HFFc6 (cell line): ENCODE results near the gene MED13L. TPM values are rescaled to one million over a fixed set of nuclear protein-coding genes. Genes with fewer than 3 reads are reported as not detected.
A peak's percentile ranks its signal among the peaks of the same experiment; 100 is the strongest.

Experiments
- DNase-seq: peaks from one replicate; pipeline ENCODE4 v3.0.0-alpha.2; 2018
- H3K27ac Mint-ChIP-seq: 2 replicates; pipeline ENCODE4 v1.8.0; 2020; ENCODE audit warnings: mild to moderate bottlenecking, mixed read lengths
- H3K27me3 Mint-ChIP-seq: 2 replicates; pipeline ENCODE4 v1.8.0; 2021; ENCODE audit warnings: mild to moderate bottlenecking, moderate library complexity, mixed read lengths; ENCODE audit not compliant: insufficient read depth
- H3K36me3 Mint-ChIP-seq: 2 replicates; pipeline ENCODE4 v1.8.0; 2021; ENCODE audit warnings: low read depth, mixed read lengths
- H3K4me1 Mint-ChIP-seq: 2 replicates; pipeline ENCODE4 v1.8.0; 2020; ENCODE audit warnings: low read depth, mixed read lengths
- H3K4me3 Mint-ChIP-seq: 2 replicates; pipeline ENCODE4 v1.8.0; 2020; ENCODE audit warnings: mild to moderate bottlenecking, moderate library complexity, mixed read lengths
- H3K9me3 Mint-ChIP-seq: 2 replicates; pipeline ENCODE4 v1.8.0; 2020; ENCODE audit warnings: mild to moderate bottlenecking, mixed read lengths
- total RNA-seq, 6 experiments: library from RNA; stranded (reverse); fragmentation: NEBNext Ultra II Directional; extraction: Animal tissue kit (Norgen Biotek cat#: 25700); gene quantifications; 2 replicates in 1 of 6; 3 replicates in 5 of 6; pipeline ENCODE4 v1.2.3, GENCODE V29; 2021
- TF ChIP-seq, protein P1 (sequence below): fragments of 200-600 bp; sonication (generic); IDR thresholded peaks from 2 replicates; pipeline ENCODE4 v1.5.0; 2021; ENCODE audit warnings: antibody characterized with exemption, mild to moderate bottlenecking

Gene MED13L
- total RNA-seq, 6 experiments from 2014 or later: 74.5 to 84.2 (median 77.7) TPM

DNA sequence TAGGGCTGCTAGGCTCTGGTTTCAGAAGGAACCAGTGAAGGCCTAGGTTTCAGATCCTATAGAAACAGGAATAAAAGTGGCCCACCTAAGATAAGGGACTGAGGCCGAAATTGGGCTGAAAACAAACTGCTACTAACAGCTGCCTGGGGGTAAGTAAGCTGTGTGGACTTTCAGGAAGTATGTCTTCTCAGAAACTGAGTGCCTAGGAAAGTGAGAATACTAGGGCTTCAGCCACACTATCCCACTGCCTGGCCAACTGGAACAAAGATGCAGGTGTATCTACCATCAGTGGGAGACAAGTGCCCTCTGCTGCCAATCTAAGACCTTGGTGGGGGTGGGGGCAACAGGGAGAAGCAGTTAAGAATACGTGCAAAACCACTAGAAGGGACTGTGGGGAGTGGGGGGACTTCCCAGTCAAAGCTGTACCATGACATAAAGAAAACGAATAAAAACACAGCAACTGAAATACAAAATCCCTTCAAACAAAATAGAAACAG is 82.5 kb downstream of the MED13L start:
- Mint-ChIP-seq H3K9me3 (no peaks in the 10 kb centered on the region), H3K36me3 (peaks cover 5% of the 10 kb centered on the region; the same call in 1 of the 2 replicates), H3K27ac (no peak overlapping the region), H3K27me3 (no peaks in the 10 kb centered on the region), H3K4me1 (peaks cover 69% of the 10 kb centered on the region), H3K4me3 (no peak overlapping the region)
- DNase-seq: no peak
- TF ChIP-seq, protein P1, sequence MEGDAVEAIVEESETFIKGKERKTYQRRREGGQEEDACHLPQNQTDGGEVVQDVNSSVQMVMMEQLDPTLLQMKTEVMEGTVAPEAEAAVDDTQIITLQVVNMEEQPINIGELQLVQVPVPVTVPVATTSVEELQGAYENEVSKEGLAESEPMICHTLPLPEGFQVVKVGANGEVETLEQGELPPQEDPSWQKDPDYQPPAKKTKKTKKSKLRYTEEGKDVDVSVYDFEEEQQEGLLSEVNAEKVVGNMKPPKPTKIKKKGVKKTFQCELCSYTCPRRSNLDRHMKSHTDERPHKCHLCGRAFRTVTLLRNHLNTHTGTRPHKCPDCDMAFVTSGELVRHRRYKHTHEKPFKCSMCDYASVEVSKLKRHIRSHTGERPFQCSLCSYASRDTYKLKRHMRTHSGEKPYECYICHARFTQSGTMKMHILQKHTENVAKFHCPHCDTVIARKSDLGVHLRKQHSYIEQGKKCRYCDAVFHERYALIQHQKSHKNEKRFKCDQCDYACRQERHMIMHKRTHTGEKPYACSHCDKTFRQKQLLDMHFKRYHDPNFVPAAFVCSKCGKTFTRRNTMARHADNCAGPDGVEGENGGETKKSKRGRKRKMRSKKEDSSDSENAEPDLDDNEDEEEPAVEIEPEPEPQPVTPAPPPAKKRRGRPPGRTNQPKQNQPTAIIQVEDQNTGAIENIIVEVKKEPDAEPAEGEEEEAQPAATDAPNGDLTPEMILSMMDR: no peak

DNA sequence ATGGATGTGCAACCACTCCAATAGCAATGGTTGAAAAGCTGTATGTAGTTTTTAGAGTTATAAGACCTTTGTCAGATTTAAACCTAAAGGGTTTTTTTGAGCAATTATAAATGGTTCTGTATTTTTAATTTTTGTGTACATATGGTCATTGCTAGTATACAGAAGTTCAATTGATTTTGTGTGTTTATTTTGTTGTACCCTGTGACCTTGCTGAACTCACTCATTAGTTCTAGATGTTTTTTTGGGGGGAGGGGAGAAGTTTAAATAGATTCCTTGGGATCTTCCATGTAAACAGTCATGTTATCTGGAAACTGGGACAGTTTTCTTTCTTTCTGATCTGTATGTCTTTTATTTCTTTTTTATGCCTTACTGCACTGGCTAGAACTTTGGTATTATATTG is 87.8 kb downstream of the MED13L start:
- H3K4me1 Mint-ChIP-seq: peaks cover 75% of the 10 kb centered on the region
- DNase-seq: no peak
- TF ChIP-seq, protein P1: no peak
- H3K4me3 Mint-ChIP-seq: no peak overlapping the region
- no peaks in the 10 kb centered on the region for H3K9me3 Mint-ChIP-seq
- H3K27me3 Mint-ChIP-seq: peaks cover 4% of the 10 kb centered on the region; the same call in 1 of the 2 replicates
- no peak overlapping the region for H3K27ac Mint-ChIP-seq
- no peaks in the 10 kb centered on the region for H3K36me3 Mint-ChIP-seq

DNA sequence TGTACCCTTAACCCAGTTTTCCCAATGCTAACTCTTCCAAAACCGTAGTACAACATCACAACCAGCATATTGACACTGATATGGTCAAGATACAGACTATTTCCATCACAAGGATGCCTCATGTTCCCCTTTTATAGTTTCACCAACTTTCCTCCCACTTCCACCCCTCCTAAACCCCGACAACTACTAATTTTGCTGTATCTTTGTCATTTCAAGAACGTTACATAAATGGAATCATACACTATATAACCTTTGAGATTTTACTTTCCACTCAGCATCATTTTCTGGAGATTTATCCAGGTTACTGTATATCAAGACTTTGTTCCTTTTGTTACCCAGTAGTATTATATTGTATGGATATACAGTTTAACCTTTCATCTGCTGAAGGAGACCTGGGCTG is 88.9 kb downstream of the MED13L start:
- Mint-ChIP-seq H3K36me3 (no peaks in the 10 kb centered on the region), H3K27ac (no peak overlapping the region; the same call in 1 of the 2 replicates), H3K9me3 (no peaks in the 10 kb centered on the region), H3K4me1 (peaks cover 78% of the 10 kb centered on the region), H3K4me3 (no peak overlapping the region), H3K27me3 (peaks cover 4% of the 10 kb centered on the region; the same call in 1 of the 2 replicates)
- DNase-seq: no peak
- TF ChIP-seq, protein P1: no peak

DNA sequence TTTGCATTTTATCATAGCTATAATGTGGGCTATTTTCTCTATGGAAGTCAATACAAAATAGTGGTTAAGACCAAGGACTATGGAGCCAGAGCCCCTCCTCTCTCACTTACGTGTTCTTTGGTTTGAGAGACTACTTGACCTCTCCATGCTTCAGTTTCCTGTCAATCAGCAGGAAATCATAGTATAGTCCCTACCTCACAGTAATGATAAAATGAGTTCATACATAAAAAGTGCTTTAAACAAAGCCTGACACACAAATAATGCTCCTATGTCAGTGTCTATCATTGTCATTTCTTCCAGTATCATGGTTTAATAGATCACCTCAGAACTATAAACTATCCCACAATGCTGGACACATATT is 90.4 kb downstream of the MED13L start:
- Mint-ChIP-seq H3K27me3 (peaks cover 4% of the 10 kb centered on the region; the same call in 1 of the 2 replicates), H3K36me3 (no peaks in the 10 kb centered on the region), H3K4me3 (no peak overlapping the region), H3K27ac (peak overlapping the region; percentile 3; the same call in 1 of the 2 replicates), H3K9me3 (no peaks in the 10 kb centered on the region), H3K4me1 (peaks cover 78% of the 10 kb centered on the region)
- TF ChIP-seq, protein P1: no peak
- no peak for DNase-seq

DNA sequence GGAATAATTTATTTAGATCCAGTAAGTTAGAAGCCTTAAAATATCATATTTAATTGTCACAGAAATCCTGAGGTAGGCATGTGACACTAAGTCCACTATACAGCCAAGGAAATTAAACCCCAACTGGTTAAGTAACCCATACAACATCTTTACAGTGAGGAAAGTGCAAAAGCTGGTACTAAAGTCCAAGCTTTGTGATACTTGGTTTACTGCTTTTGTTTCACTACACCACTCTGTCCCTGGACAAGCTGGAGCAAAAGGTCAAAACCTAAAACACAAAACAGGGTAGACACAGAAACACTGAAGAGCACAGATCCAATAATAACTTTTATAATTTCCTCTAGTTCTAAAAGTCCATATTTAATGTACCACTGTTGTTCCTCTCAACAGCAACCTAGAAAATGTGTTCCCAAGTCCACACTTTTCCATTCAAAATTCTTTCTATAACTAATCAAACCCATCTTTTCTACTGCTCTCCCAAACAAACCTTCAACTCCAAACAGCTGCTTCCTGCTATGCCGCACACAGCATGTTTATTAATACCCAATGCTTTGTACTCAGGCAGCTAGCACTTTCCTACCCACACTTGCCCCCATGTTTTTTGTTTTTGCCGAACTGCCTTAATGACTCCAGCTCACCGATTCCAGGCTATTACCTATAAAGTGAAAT is 90.9 kb downstream of the MED13L start:
- Mint-ChIP-seq H3K4me1 (peaks cover 80% of the 10 kb centered on the region), H3K27me3 (peaks cover 4% of the 10 kb centered on the region; the same call in 1 of the 2 replicates), H3K27ac (peak overlapping the region; percentile 3; the same call in 1 of the 2 replicates), H3K9me3 (no peaks in the 10 kb centered on the region), H3K4me3 (no peak overlapping the region), H3K36me3 (no peaks in the 10 kb centered on the region)
- TF ChIP-seq, protein P1: no peak
- DNase-seq: no peak
